PC-3 (cell line): Measurements from ENCODE around the gene CASZ1.

Experiments used
- EZH2 ChIP-seq: fragments of 300-600 bp; sonication (generic); IDR thresholded peaks from one replicate; pipeline ENCODE4 v1.6.1; 2017; ENCODE audit warnings: antibody characterized with exemption, mild to moderate bottlenecking, low read length; ENCODE audit not compliant: unreplicated experiment
- EZH2phosphoT487 ChIP-seq: fragments of 300-600 bp; sonication (generic); IDR thresholded peaks from 2 replicates; pipeline ENCODE4 v1.6.1; 2018; ENCODE audit warnings: mild to moderate bottlenecking, antibody characterized with exemption, low read length, borderline replicate concordance
- TF ChIP-seq, protein P1 (sequence below): fragments of 300-600 bp; sonication (generic); conservative IDR thresholded peaks from 2 replicates; pipeline ENCODE4 v1.5.1; 2017; ENCODE audit warnings: antibody characterized with exemption, low read depth, mild to moderate bottlenecking, low read length

DNA sequence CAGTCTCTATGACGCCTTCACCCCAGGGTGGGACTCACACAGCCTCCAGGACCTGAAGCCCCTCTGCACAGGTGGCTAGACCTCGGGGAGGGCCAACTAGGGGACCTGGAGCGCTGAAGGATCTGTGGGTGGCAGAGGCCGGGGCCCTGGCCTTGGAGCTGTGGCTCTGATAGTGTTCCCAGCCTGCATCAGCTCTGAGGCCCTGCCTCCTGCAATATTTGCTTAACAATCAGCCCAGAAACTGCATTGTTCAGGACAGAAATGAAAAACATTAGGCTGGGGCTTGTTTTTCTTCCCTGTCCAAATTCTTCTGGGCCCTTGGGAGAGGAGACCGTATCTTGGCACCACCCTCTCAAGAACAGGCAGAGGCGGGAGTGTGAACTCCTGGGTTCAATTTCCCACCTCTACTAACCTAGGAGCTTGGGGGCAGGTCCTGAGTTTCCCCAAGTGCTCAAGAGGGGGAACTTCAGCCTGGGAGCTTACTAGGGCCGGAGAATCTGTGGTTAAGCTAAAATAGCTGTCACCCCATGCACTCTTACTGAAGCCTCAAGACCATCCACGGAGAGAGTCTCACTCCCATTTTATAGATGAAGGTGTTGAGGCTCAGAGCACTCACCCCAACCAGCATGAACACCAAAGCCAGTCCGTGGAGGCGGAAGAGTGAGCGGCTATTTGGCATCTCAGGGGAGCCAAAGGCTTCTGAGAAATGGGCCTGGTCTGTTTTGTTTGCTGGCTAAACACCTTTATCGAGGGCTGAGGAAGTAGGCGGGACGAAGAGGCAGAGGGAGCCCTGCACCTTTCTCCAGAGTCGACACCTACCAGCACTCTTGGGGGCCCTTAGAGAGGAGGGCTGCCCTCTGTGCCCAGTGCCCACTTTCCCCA is 18.8 kb upstream of the CASZ1 start:
- TF ChIP-seq, protein P1, sequence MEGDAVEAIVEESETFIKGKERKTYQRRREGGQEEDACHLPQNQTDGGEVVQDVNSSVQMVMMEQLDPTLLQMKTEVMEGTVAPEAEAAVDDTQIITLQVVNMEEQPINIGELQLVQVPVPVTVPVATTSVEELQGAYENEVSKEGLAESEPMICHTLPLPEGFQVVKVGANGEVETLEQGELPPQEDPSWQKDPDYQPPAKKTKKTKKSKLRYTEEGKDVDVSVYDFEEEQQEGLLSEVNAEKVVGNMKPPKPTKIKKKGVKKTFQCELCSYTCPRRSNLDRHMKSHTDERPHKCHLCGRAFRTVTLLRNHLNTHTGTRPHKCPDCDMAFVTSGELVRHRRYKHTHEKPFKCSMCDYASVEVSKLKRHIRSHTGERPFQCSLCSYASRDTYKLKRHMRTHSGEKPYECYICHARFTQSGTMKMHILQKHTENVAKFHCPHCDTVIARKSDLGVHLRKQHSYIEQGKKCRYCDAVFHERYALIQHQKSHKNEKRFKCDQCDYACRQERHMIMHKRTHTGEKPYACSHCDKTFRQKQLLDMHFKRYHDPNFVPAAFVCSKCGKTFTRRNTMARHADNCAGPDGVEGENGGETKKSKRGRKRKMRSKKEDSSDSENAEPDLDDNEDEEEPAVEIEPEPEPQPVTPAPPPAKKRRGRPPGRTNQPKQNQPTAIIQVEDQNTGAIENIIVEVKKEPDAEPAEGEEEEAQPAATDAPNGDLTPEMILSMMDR = no peak
- no peak for TF ChIP-seq EZH2
- no peak for TF ChIP-seq EZH2phosphoT487
